ENCODE results near the gene CFH.
"Not testable (repeated sequence)": the region's sequence is repeated elsewhere in the genome, so short reads cannot be mapped to it uniquely, and the experiment has no call there.

Gene CFH

GRCh38 chr1:196773713-196774112 lies 121.9 kb downstream of the CFH start:
- no peak for DNase-seq

DNA sequence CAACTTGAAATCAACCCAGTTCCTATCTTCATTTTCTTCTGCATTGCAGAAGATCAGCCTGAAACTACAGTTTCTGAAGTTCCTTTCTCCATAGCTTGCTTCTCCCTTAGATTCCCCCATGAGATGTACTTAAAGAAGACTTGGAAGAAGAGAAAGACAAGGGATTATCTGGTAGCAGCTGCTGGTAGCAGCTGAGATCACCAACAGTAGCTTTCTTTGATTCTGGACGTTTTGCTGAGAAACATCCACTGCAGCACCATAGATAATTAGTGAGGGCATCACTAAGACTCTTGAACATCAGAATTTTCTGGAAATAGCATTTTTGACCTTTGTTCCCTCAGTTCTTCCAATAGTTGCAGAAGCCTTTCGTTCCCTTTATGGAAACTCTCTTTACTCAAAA lies 122.3 kb downstream of the CFH start:
- DNase-seq, result no peak

GRCh38 chr1:196774603-196775002 lies 122.8 kb downstream of the CFH start, which contains the start of gene CFHR3:
Gene CFHR3, plus strand, starts transcription at chr1:196774840. Its CDS starts 47 bp downstream, at chr1:196774887.
- no peak for DNase-seq

DNA sequence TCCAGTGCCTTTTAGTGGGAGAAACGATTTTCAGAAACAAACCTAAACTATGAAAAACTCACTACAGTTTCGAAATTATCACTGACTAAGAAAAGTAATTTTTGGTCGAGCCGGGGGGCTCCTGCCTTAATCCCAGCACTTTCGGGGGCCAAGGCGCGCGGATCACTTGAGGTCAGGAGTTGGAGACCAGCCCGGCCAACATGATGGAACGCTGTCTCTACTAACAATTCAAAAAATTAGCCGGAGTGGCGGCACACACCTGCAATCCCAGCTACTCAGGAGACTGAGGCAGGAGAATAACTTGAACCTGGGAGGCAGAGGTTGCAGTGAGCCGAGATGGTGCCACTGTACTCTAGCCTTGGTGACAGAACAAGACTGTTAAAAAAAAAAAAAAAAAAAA lies 125.8 kb downstream of the CFH start:
- DNase-seq, result no peak

DNA sequence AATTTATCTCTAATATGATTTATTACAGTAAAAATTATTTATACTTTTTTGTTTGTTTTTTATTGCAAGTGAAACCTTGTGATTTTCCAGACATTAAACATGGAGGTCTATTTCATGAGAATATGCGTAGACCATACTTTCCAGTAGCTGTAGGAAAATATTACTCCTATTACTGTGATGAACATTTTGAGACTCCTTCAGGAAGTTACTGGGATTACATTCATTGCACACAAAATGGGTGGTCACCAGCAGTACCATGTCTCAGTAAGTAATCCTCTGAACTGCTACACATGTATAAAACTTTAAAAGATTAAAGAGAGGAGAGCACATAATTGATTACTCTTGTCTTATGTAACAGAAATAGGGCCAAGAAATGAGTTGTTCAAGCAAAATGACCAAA lies 127.2 kb downstream of the CFH start:
- no peak for DNase-seq

DNA sequence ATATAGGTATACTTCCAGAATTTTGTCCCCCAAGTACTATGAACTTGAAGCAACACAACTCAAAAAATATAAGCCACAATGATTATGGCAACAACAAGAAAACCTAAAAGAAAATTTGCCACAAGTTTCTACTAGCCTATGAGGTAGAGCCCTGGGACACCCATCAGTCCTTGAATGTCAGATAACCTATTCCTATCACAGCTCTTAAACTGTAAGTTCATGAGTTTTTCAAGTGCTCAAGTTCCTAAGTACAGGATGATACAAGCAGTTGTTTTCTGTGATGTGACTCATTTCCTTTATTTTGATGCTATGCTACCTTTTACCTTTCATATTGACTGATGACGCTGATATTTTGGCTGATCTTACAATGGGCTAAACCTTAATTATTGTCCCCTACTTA lies 139.4 kb downstream of the CFH start:
- DNase-seq, result not testable (repeated sequence)

GRCh38 chr1:196794103-196794502 lies 142.3 kb downstream of the CFH start:
- DNase-seq, result not testable (repeated sequence)

Measured in NCI-H1694 treated with DMSO at 0.1 percent for 48 hours (cell line).